A673 (cell line): ENCODE measurements around the gene VPS26C.

ENCODE experiments used
- CTCF ChIP-seq: fragments of 300-800, 200-600 bp; sonication (generic); conservative IDR thresholded peaks from 2 replicates; pipeline ENCODE4 v1.5.1; 2017; ENCODE audit warnings: low read depth, mild to moderate bottlenecking, antibody characterized with exemption, low read length, moderate library complexity, mixed read lengths
- EZH2 ChIP-seq: fragments of 200-600 bp; sonication (generic); IDR thresholded peaks from 2 replicates; pipeline ENCODE4 v1.6.1; 2017; ENCODE audit warnings: borderline replicate concordance, low read depth, mild to moderate bottlenecking, mixed read lengths, antibody characterized with exemption, low read length; ENCODE audit not compliant: poor library complexity, severe bottlenecking

- TF ChIP-seq CTCF (no peak), EZH2 (no peak)
Observed at GRCh38 chr21:37183749-37184148, 83.4 kb downstream of the VPS26C start.
